GM18499 (cell line): Measurements from ENCODE around the gene CD63.

Experiments used
- ATAC-seq: cut with Tn5 transposase; IDR thresholded peaks from one replicate; pipeline ENCODE4 v1.9.1; 2021; ENCODE audit warnings: moderate number of reproducible peaks; ENCODE audit not compliant: insufficient read depth, unreplicated experiment

Gene CD63

DNA sequence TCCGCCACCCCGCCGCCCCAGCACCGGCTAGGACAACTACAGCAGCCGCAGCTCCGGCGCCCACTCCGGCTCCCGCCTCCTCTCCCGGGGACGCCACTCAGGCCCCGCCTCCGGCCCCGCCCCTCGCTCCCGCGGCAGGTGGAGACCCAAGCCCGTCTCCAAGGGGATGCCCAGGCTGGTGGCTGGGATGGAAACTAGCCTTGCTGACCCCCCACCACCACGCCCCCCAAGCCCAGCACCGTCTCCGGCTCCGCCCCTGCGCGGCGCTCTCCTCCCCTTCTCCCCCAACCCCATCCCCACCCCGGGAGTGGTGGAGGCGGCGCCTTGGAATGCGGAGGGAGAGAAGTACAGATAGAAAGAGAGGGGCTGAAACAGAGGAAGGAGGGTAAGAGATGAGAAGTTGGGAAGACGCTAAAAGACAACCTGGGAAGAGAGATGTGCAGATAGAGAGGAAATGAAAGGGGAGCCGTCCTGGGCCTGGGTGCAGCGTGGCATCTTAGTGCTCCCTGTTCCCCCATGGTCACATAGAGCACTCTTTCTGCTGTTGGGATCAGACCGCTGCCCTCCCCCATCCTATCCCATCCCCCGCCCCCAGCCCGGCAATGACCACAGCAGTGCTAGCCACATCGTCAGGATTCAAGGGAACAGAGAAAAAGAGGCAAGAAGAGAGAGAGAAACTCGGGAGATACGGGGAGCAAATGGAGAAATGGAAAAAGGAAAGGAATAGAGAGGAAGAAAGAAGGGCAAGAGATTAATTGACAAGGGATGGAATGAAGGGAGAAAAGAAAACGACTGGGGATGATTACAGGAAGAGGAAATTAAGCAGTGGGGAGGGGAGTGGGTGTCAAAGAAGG is 20.7 kb downstream of the CD63 start, which contains the start of gene ITGA7:
ITGA7 (minus strand) TSS at position 64 of the 854 bp plus-strand sequence. CDS start 222 bp downstream, outside the sequence.
- no peak for ATAC-seq

DNA sequence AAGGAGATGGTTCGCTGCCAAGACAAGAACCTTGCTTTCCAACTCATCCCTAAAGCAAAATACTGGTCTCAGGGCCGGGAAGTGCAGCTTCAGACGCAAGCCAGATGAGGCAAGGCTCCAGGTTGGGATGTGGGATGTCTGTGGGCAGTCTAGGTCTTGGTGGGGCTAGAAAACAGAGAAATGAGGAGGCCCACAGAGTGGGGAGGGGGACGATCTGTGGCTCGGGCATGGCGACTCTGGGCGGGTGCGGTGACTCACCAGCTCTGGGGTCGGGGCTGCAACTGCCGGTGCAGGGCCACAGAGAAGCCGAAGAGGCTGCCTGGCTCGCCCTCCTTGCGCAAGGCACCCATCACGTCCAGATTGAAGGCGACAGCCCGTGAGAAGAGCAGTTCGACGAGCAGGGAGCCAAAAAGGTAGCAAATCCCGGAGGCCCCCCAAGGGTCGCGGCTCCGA is 21.6 kb downstream of the CD63 start:
- ATAC-seq: no peak

DNA sequence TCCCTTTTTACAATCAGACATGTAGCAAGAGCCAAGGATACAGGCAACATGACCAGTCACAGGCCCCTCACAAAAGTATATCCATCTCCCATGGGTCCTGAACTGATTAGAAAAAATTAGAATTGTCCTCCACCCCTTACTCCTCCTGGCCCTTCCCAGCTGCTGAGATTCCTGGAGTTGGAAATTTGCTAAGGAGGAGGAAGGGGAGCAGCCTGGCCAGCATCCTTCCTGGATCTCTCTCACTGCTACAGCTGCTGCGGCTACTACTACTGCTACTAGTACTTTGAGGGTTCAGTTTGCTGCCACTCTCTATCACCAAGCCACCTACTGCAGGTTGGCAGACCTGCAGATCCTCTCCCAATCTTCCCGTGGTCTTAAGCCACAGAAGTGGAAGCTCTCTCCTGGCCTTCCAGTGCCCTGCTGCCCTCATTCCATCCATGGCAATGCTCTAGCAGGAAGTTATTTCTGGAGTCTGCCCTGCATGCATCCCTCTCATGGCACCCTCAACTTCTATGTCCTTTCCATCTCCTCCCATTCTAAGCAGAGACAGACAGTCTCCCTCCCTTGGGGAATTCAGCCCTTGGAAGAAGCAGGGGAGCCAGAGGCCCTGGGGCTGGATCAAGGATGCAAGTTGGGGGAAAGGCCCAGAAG is 22.1 kb downstream of the CD63 start:
- ATAC-seq: no peak

DNA sequence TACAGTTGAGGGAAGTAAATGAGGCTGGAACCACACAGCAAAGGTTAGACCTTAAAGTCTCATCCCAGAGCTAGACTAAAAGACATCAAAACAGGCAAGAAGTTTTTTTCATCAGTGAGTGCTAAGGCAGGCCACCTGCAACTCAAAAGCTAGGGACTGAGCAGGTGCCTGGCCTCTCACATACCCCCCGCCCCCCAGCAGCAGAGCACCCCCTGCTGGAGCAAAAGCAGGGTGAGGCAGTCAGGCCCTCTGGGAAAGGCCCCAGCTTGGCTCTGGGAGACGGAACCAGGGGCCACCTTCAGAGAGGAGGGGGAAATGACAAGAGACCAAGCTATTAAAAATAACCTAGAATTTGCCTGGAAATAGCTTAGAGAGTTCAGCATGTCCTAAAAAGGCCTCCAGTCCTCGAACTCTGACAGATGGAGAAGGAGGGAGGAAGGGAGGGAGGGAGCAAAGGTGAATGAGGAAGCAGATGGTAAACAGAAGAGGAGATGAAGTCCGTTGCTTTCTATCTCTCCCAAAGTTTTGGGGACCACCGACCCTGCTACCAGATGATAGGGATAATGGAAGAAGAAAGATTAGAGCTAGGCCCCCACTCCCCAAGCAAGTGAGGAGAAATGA is 22.9 kb downstream of the CD63 start:
- ATAC-seq: no peak

DNA sequence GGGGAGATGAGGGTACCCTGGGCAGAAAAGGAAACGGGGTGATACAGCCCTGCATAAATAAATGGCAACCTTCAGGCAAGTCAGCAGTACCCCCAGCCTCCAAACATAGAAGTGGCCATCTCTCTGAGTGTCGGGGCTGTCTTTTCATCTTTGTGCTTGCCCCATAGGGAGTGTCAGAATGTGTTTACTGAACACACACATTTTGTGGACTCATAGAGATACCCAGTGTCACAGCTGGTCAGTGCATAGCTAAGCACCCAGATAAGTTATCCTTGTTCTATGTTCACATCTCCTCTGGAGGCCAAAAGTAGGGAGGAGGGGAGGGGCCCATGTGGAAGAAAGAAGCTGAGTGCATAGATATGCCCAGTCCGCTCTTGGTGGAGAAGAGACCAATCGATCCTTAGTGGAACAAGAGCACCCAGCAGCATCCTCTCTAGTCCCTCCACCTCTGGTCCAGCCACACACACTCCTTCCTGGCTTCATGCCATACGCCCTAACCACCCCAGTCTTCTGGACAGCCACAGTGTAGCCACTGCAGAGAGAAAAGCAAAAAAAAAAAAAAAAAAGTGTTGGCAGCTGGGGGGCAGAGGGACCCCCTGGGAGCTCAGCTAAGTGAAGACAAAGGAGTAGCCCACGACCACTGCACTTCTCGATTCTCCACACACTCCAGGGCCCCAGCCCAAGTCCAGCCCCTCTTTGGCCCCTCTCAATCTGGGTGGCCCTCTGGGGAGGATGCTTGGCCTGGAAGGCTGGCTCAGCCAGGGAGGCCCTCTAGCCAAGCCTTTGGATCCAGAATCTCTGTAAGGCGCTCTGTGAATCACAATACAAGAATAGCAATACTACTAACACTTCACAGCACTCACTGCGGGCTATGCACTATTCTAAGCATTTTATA is 23.7 kb downstream of the CD63 start:
- ATAC-seq: no peak

DNA sequence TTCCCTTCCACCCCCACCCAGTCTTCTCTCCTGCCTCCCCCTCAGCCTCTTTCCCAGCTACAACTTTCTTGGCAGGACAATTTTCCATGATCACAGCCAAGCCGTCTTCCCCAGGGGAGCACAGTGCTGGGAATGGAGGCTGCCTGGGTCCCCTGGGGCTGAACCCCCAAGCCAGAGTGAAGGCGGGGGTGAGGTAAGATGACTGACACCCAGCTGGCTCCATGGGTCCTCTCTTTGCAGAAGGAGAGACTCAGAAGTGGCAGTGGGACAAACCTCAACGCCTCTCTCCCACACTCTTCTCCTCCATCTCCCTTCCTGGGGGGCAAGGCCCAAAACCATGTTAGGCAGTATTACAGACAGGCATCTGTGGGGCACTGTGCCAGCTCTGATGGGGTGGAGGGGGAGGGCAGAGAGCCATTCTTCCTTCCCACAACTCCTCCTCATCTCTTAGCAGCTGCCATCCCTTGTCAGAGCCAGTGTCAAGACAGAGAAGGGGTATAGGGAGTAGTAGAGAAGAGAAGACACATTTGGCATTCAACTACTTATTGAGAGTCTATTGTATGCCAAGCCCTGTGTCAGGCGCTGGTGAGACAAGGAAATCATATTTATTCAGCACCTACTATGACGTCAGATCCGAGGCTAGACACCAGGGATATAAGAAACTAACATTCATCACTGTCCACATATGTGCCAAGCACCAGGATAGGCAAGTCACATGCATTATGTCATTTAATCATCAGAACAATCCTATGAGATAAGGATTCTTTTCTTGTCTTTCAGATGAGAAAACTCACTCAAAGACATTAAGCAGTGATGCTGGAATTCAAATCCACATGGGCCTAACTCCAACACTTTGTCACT is 24.7 kb downstream of the CD63 start:
- no peak for ATAC-seq

DNA sequence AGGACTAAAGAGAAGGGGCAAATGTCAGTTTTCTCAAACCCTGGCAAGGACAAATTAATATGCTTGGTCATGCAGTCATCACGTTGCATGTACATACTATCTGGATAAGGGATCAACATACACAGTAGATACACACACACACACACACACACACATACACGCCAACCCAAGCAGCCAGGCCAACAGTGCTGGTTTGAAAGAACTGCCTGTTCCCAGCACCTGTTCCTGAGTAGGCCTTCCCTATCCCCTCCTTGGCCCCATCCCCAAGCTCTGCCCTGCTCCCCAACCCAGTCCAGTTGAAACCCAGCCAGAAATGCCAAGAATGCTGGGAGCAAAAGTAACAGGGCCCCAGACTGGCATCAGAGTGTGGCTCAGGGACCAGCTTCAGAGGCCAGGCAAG is 25.5 kb downstream of the CD63 start:
- ATAC-seq: no peak

DNA sequence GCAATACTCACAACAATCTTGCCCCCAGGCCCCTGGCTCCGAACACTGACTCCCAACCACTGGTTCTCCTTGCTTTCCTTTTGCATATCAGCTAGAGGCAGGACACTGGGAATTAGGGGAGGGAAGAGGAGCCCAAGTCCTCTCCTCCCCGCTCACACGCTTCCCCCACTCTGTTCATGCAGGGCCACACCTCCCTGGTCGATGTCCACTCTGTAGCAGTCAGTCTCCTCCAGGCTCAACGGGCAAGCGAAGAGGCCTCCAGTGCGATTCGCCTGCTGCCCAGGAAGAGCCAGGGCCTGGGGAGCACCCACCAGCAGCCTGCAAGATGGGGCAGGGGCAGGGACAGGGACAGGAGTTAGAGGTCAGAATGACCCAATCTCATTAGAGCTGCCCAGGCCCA is 25.9 kb downstream of the CD63 start:
- no peak for ATAC-seq

DNA sequence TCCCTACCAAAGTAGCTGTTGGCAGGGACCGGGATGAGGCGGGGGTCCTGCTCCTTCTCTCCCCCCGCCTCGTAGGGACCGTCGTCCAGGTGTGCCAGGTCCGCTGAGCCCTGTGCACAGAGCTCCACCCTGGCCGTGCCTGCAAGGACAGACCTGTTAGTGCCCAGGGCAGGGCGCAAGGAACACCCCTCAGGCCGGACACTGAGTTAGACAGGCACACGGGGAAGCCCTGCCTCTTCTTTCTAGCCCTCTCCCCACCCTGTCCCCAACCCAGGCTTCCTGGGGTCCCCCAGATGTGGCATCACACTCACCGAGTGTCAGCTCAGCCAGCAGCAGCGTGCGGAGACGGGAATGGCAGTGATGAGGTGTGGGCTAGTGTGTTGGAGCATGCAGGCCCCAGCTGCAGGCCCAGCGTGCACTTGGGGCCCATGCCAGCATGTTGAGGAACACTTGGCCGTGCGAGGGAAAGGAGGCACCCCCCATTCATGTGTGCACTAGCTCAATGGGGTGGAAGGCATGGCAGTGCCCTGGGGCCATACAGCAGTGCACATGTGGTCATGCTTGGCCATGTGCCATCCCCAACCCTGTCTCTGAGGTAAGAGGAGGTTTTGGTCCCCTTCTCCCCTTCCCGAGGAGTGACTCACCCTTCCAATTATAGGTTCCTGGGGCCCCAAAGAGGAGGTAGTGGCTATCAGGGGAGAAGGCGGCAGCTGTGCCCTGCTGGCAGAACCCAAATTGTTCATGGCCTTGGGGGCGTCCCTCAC is 28.4 kb downstream of the CD63 start:
- no peak for ATAC-seq

DNA sequence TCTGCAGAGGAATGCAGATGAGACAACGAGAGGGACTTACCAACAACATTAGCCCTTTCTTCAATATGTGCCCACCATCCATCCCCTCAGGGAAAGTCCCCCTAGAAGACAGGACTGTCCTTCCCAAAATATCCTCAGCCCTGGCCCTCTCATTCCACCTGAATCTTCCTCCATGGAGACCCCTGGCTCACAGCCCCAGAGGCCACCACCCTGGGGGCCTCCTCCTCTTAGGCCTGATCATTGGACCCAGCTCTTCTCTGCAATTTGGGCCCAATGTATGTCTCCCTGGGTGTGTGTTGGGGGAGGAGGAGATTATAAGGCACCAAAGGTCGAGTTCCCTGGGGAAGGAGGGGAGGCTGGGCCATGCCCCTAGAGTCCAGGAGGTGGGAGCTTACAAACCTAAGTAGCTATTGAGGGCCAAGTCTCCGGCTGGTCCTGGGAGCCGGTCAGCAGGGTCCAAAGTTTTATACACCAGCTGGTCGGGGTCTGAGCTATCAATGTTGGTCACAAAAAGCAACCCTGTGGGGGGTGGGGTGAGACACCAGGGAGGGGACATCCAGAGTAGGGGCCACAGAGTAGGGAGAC is 29.2 kb downstream of the CD63 start:
- no peak for ATAC-seq

DNA sequence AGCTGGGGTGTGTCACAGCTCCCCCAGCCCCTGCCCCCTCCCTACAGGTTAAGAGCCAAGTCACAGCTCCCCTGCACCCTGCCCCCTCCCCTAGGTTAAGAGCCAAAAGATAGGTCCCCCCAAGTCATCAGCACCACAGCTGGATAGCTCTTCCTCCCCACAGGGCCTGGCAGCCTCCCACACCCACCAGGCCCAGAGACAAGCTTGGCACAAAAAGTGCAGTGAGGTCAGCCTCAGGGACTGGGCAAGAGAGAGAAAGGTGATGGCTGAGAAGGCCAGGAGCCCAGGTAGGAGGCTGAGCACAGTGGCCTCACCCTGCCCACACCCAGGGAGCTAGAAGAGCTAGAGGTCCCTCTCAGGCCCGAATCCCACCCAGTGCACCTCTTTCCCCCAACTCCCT is 29.8 kb downstream of the CD63 start:
- ATAC-seq: no peak

DNA sequence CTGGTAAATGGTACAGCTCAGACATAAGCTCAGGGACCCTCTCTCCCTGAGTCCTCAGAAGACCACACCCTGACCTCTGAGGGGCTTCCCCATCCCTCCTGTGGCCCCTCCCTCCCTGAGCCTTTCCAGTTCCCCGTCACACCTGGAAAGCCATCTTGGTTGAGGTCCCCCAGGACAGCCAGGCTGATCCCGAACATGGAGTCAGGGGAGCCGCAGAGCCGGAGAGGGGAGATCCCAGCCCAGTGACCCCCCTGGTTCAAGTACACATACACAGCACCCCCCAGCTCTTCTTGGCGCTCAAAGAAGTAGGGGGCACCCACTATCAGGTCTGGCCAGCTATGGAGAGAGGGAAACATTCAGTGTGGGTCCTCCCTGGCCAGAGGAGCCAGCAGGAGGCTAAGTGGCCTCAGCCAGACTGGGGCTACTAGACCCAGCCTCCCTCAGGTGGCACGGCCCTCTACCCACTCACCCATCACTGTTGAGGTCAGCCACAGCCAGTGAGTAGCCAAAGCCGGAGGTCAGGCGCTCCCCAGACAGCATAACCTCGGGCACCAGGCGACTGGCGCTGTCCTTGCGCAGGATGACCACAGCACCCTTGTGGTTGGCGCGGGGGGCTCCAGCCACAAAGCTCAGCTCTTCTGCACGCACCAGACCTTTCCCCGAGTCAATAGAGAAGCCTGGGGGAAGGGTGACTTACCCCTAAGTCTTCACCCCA is 30.4 kb downstream of the CD63 start:
- no peak for ATAC-seq

DNA sequence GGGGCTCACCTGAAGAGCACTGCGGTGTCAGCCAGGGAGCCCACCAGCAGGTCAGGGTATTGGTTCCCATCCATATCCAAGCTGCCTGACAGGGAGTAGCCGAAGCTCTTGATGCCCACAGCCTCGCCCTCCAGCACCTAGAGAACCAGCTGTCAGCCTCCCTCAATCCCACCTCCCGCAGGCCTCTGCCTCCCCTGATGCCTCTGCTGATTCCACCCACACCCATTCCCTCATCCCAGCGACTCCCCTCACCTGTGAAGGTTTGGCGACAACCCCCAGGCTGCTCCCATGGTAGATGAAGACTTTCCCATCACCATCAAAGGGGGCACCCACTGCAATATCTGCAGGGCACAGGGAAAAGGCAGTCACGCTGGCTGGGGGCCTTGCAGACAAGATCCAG is 31.1 kb downstream of the CD63 start:
- no peak for ATAC-seq

DNA sequence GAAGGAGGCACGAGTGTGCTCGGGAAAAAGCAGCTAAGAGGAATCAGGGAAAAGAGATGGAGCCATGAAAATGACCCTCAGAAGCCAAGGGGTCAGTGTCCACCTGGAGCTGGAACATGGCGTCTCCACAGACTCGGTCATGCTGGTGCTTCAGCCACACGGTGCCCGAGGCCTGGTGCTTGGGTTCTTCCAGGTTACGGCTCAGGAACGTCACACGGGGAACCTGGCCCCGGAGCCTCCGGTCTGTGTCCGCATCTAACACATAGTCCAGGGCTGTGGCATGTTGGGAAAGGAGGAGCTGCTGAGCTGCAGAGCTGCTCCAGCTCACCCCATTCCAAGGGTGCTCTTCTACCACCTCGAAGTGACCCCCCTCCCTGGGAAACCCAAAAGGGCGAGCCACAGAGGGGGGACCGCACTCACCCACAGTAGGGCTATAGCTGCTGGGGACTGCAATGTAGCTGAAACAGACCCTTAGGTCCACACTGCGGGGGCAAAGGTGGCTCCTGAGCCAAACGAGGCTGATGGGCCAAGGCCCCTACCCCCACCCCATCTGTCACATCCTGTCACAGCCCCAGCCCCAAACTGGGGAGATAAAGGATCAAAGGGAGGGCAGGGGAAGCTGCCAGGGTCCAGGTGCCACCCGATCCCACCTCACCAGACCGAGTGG is 31.9 kb downstream of the CD63 start:
- ATAC-seq: no peak

DNA sequence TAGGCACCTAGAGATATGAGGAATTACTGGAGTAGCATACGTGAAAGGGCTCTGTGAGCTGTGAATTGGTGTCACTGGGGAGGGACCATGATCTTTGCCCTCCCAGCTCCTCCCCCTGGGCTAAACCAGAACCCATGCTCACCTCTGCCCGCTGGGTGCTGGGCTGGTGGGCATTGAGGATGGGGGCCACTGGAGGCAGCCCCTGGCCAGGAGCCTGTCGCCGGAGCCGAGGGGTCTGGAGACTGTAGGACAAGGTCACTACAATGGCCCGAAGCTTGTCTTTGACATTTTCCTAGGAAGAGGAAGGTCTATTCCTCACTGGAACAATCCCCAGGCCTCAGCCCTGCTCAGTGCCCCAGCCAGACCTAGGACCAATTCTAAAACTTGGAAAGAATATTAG is 32.7 kb downstream of the CD63 start:
- no peak for ATAC-seq

DNA sequence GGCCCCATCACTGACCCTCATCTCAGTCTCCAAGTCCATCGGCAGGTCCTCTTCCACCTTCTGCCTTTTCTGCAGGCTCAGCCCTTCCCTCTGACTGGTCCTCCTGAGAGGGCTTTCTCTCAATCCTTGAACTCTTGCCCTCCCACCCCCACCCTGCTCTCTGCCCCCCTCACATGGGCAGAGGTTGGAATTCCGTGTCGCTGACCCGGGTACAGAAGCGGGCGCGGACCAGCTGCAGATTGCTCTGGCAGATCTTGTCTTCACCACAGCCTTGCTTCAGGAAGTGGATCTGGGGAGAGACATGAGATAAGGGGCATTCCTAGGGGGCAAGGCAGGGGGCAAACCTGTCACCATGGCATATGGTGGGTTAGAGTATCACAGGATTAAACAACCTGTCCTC is 33.5 kb downstream of the CD63 start:
- ATAC-seq: no peak

DNA sequence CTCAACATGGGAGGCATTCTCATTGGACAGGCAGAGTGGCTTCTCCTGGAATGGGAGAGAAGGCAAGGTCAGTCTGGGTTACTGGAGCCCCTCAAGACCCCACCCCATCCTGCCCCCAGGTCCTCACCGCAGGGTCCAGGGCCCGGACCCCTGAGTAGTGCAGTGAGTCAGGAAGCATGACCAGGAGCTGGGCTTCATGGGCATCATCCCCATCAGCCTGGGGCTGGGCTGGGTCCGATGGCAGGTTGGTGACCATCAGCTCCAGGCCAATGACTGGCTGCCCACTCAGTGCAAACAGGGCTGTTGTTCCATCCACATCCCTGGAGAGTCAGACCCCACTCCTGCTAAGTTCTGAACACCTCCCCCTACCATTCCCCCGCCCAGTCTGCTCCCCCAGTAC is 34.2 kb downstream of the CD63 start:
- ATAC-seq: no peak
